K562 (cell line): ENCODE data around the gene DHX36. TPM values are rescaled to one million over a fixed set of nuclear protein-coding genes. Genes with fewer than 3 reads are reported as not detected.
A peak's percentile ranks its signal among the peaks of the same experiment; 100 is the strongest.

Source experiments
- ATF3 ChIP-seq, 2 experiments: fragments of 450-650 bp in 1 of 2; sonication (generic) in 1 of 2; formaldehyde crosslinking in 1 of 2; IDR thresholded peaks in 1 of 2; conservative IDR thresholded peaks in 1 of 2; 2 replicates each; pipeline versions ENCODE4 v1.6.1 to v1.8.1; 2016 to 2023; ENCODE audit warnings: mild to moderate bottlenecking in 2 of 2, moderate library complexity in 2 of 2, inconsistent platforms in 1 of 2, missing genetic modification reagents in 1 of 2
- CEBPG ChIP-seq, 3 experiments: fragments of 200-800 bp in 1 of 3; sonication (Bioruptor generic) in 1 of 3; sonication (generic) in 1 of 3; formaldehyde crosslinking in 1 of 3; IDR thresholded peaks in 2 of 3; conservative IDR thresholded peaks in 1 of 3; 2 replicates each; pipeline versions ENCODE4 v1.6.1 to v1.8.0; 2016 to 2022; ENCODE audit warnings: missing compliant biosample characterization in 2 of 3, missing genetic modification characterization in 2 of 3, mild to moderate bottlenecking in 1 of 3, missing genetic modification reagents in 1 of 3
- DEAF1 ChIP-seq: fragments of 450-650 bp; formaldehyde crosslinking; IDR thresholded peaks from 2 replicates; pipeline ENCODE4 v1.4.0; 2020; ENCODE audit warnings: mild to moderate bottlenecking, moderate library complexity
- GATAD2A ChIP-seq: fragments of 450-650 bp; IDR thresholded peaks from 2 replicates; pipeline ENCODE4 v1.6.1; 2017
- GTF2A2 ChIP-seq: IDR thresholded peaks from 2 replicates; pipeline ENCODE4 v1.6.1; 2016; ENCODE audit warnings: mild to moderate bottlenecking, missing genetic modification characterization, missing compliant biosample characterization
- GTF2F1 ChIP-seq: IDR thresholded peaks from 2 replicates; pipeline ENCODE4 v1.6.1; 2011; ENCODE audit warnings: low read depth, low read length, improper control_type of control experiment
- HEY1 ChIP-seq: fragments of 250-450 bp; sonication (Bioruptor Pico); IDR thresholded peaks from 2 replicates; pipeline ENCODE4 v1.5.0; 2020; ENCODE audit warnings: mild to moderate bottlenecking, moderate library complexity, borderline replicate concordance
- KLF13 ChIP-seq: fragments of 450-650 bp; IDR thresholded peaks from 2 replicates; pipeline ENCODE4 v1.6.1; 2016; ENCODE audit warnings: missing genetic modification characterization, low read depth, mild to moderate bottlenecking, missing compliant biosample characterization, moderate library complexity, borderline replicate concordance
- LCOR ChIP-seq: sonication (generic); formaldehyde crosslinking; IDR thresholded peaks from 2 replicates; pipeline ENCODE4 v1.8.0; 2022; ENCODE audit warnings: mild to moderate bottlenecking, missing genetic modification reagents
- POLR2G ChIP-seq: fragments of 200-400 bp; formaldehyde crosslinking; IDR thresholded peaks from 2 replicates; pipeline ENCODE4 v1.6.1; 2017; ENCODE audit warnings: low read depth, mild to moderate bottlenecking, antibody characterized with exemption, low read length, moderate library complexity
- RFX5 ChIP-seq: IDR thresholded peaks from 2 replicates; pipeline ENCODE4 v1.6.1; 2011; ENCODE audit warnings: low read depth, mild to moderate bottlenecking, improper control_type of control experiment, low read length
- RUNX1 ChIP-seq: sonication (generic); IDR thresholded peaks from 2 replicates; pipeline ENCODE4 v1.6.1; 2016; ENCODE audit warnings: antibody characterized with exemption, low read depth
- SMARCE1 ChIP-seq: fragments of 450-650 bp; IDR thresholded peaks from 2 replicates; pipeline ENCODE4 v1.7.1; 2016; ENCODE audit warnings: mild to moderate bottlenecking
- SNRNP70 ChIP-seq: fragments of 200-400 bp; formaldehyde crosslinking; optimal IDR thresholded peaks from 2 replicates; pipeline ENCODE3; 2017; ENCODE audit warnings: low read depth, low read length
- STAT5A ChIP-seq: IDR thresholded peaks from 2 replicates; pipeline ENCODE4 v1.6.1; 2012; ENCODE audit warnings: low read length, inconsistent platforms, borderline replicate concordance
- ZBTB34 ChIP-seq: fragments of 250-450 bp; sonication (Bioruptor Pico); IDR thresholded peaks from 2 replicates; pipeline ENCODE4 v1.8.0; 2021; ENCODE audit warnings: mild to moderate bottlenecking, moderate library complexity
- ZNF224 ChIP-seq: sonication (generic); formaldehyde crosslinking; IDR thresholded peaks from 2 replicates; pipeline ENCODE4 v1.8.0; 2022; ENCODE audit warnings: mild to moderate bottlenecking, missing genetic modification reagents
- ZNF408 ChIP-seq: fragments of 250-450 bp; sonication (Bioruptor Pico); IDR thresholded peaks from 2 replicates; pipeline ENCODE4 v1.4.0; 2020; ENCODE audit warnings: low read depth, mild to moderate bottlenecking, moderate library complexity
- ZNF41 ChIP-seq: fragments of 250-450 bp; sonication (Bioruptor Pico); conservative IDR thresholded peaks from 2 replicates; pipeline ENCODE4 v1.4.0; 2020; ENCODE audit warnings: mild to moderate bottlenecking
- ZNF639 ChIP-seq, 2 experiments: fragments of 200-800 bp in 1 of 2; sonication (Bioruptor generic) in 1 of 2; sonication (generic) in 1 of 2; formaldehyde crosslinking in 1 of 2; IDR thresholded peaks in 1 of 2; conservative IDR thresholded peaks in 1 of 2; 2 replicates each; pipeline versions ENCODE4 v1.5.0 to v1.6.1; 2016 to 2020; ENCODE audit warnings: missing compliant biosample characterization in 1 of 2, missing genetic modification characterization in 1 of 2, missing genetic modification reagents in 1 of 2
- polyA plus RNA-seq, 8 experiments: library from polyadenylated mRNA; depleted of rRNA in 4 of 8; stranded (reverse) in 5 of 8; unstranded in 3 of 8; fragments of >200 nt; fragmentation: Nextera tagmentation in 2 of 8; fragmentation: Illumina TruSeq in 1 of 8; extraction: Ambion mirVana in 2 of 8; extraction: Trizol in 1 of 8; gene quantifications; 2 replicates each; pipeline versions ENCODE4 v1.2.1 to v1.2.3, GENCODE V29; 2011 to 2014; ENCODE audit warnings: inconsistent platforms in 1 of 8, missing spikeins in 1 of 8
- total RNA-seq, 7 experiments: library from RNA; depleted of rRNA in 6 of 7; stranded (reverse); fragments of >200 nt in 6 of 7; fragmentation: Illumina TruSeq in 2 of 7; extraction: Trizol in 2 of 7; gene quantifications; 2 replicates each; pipeline versions ENCODE4 v1.2.1 to v1.2.3, GENCODE V29; 2011 to 2021; ENCODE audit warnings: low replicate concordance in 1 of 7

DHX36 gene
- total and polyA plus RNA-seq, 9 of the 15 experiments (the other 6 are each of a cell fraction or from before 2014, with no cell fraction given), result 44.3 to 98.7 (median 57.0) TPM

GRCh38 chr3:154323891-154324738, at the start of gene DHX36 (continued):
- TF ChIP-seq CEBPG (CRISPR knock-in tag; IDR thresholded peaks at IDR 0.05) (no peak), CEBPG (tag; conservative IDR thresholded peaks at IDR 0.05 in 1 of 2, IDR thresholded peaks at IDR 0.05 in 1 of 2) (no peak), GTF2A2 (no peak), SMARCE1 (no peak; the same call in 1 of the 2 replicates), GATAD2A (peak; percentile 73; the same call in 1 of the 2 replicates), RFX5 (0 out of 2 replicates have a peak, but pooled peaks have one; percentile 26), ZNF408 (CRISPR knock-in tag) (no peak), ZNF41 (CRISPR knock-in tag) (no peak), ZNF639 (CRISPR knock-in tag; conservative IDR thresholded peaks at IDR 0.05 in 1 of 2, IDR thresholded peaks at IDR 0.05 in 1 of 2) (peak in 1 of 2 experiments; percentile 23; a peak in 1 of 4 replicates), LCOR (no peak), HEY1 (CRISPR knock-in tag) (no peak), KLF13 (tag) (no peak), POLR2G (peak; percentile 94), GTF2F1 (0 out of 2 replicates have a peak, but pooled peaks have one; percentile 55), DEAF1 (CRISPR knock-in tag) (no peak), ATF3 (IDR thresholded peaks at IDR 0.05) (peak; percentile 94), ATF3 (CRISPR knock-in tag; conservative IDR thresholded peaks at IDR 0.05) (no peak; the same call in 1 of the 2 replicates), RUNX1 (no peak), STAT5A (no peak), ZNF224 (CRISPR knock-in tag) (no peak), ZBTB34 (CRISPR knock-in tag) (no peak), SNRNP70 (no peak)
